GM12891 (cell line): Measurements from ENCODE around the gene GIMAP4.

Experiments
- PAX5 ChIP-seq: IDR thresholded peaks from 2 replicates; pipeline ENCODE4 v1.6.1; 2011; ENCODE audit warnings: low read length, moderate library complexity, mild to moderate bottlenecking; ENCODE audit not compliant: insufficient read depth, severe bottlenecking
- POLR2A ChIP-seq: IDR thresholded peaks from 2 replicates; pipeline ENCODE4 v1.6.1; 2011; ENCODE audit warnings: low read depth, low read length, control low read depth
- POLR2AphosphoS5 ChIP-seq: IDR thresholded peaks from 2 replicates; pipeline ENCODE4 v1.6.1; 2011; ENCODE audit warnings: low read depth, low read length, control low read depth
- SPI1 ChIP-seq: IDR thresholded peaks from 2 replicates; pipeline ENCODE4 v1.6.1; 2011; ENCODE audit warnings: low read depth, low read length, control low read depth
- TAF1 ChIP-seq: IDR thresholded peaks from 2 replicates; pipeline ENCODE4 v1.6.1; 2011; ENCODE audit warnings: low read depth, low read length, control low read depth

DNA sequence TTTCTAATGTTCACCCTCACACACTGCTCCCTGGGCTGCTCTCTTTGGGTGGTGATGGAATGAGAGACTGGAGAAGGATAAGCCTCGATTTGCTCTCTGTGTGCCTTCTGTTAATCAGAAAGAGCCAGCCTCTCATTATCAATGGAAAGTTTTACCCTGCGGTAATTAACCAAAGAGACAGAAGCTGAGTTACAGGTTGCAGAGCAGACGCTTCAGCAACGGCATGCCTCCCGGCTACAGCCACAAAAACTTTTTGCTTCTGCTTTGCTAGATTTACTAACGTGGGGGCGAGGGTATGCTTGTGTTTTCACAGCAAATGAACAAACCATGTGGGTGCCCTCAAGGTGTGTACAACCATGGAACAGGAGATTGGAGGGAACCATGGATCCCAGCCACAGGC is 18.0 kb downstream of the GIMAP4 start:
- TF ChIP-seq POLR2A (no peak), POLR2AphosphoS5 (no peak), TAF1 (no peak), SPI1 (no peak), PAX5 (no peak)
